Peyer's patch (tissue), 4 donors: ENCODE measurements around the gene CAV3.

Experiments
- POLR2A ChIP-seq, 2 donors: fragments of 450-650 bp; IDR thresholded peaks; one replicate each; pipeline ENCODE4 v1.5.1; 2017; ENCODE audit warnings: antibody characterized with exemption in 2 of 2, mild to moderate bottlenecking in 2 of 2, moderate library complexity in 2 of 2
- TF ChIP-seq, protein P1 (sequence below), 6 experiments: fragments of 450-650 bp in 4 of 6; fragments of 200-600 bp in 2 of 6; sonication (generic) in 1 of 6; IDR thresholded peaks; one replicate each; pipeline ENCODE4 v1.5.1; 2017 to 2019; ENCODE audit warnings: antibody characterized with exemption in 6 of 6, mild to moderate bottlenecking in 3 of 6, moderate library complexity in 1 of 6

DNA sequence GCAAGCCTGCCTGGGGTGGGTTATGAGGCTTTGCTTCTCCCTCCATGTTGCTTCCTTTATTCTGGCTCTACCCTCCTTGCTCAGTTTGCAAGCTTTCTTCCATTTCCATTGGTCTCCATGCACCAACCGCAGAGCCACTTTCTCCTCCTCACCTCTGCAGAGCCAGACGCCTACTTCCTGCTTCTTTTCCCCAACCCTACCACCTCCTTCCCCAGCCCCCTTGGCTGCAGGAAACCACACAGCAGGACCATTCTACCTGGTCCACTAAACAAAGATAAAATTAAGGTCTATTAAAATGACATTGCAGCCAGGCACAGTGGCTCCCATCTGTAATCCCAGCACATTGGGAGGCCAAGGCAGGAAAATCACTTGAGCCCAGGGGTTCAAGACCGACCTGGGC is 10.0 kb upstream of the CAV3 start:
- TF ChIP-seq, protein P1, sequence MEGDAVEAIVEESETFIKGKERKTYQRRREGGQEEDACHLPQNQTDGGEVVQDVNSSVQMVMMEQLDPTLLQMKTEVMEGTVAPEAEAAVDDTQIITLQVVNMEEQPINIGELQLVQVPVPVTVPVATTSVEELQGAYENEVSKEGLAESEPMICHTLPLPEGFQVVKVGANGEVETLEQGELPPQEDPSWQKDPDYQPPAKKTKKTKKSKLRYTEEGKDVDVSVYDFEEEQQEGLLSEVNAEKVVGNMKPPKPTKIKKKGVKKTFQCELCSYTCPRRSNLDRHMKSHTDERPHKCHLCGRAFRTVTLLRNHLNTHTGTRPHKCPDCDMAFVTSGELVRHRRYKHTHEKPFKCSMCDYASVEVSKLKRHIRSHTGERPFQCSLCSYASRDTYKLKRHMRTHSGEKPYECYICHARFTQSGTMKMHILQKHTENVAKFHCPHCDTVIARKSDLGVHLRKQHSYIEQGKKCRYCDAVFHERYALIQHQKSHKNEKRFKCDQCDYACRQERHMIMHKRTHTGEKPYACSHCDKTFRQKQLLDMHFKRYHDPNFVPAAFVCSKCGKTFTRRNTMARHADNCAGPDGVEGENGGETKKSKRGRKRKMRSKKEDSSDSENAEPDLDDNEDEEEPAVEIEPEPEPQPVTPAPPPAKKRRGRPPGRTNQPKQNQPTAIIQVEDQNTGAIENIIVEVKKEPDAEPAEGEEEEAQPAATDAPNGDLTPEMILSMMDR (IDR thresholded peaks at IDR 0.05), result no peak
- TF ChIP-seq POLR2A (IDR thresholded peaks at IDR 0.05), result no peak
